ENCODE measurements around the gene NKD2.
A peak's percentile ranks its signal among the peaks of the same experiment; 100 is the strongest.
"Not testable (repeated sequence)": the region's sequence is repeated elsewhere in the genome, so short reads cannot be mapped to it uniquely, and the experiment has no call there.

The NKD2 gene, protein sequence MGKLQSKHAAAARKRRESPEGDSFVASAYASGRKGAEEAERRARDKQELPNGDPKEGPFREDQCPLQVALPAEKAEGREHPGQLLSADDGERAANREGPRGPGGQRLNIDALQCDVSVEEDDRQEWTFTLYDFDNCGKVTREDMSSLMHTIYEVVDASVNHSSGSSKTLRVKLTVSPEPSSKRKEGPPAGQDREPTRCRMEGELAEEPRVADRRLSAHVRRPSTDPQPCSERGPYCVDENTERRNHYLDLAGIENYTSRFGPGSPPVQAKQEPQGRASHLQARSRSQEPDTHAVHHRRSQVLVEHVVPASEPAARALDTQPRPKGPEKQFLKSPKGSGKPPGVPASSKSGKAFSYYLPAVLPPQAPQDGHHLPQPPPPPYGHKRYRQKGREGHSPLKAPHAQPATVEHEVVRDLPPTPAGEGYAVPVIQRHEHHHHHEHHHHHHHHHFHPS

DNA sequence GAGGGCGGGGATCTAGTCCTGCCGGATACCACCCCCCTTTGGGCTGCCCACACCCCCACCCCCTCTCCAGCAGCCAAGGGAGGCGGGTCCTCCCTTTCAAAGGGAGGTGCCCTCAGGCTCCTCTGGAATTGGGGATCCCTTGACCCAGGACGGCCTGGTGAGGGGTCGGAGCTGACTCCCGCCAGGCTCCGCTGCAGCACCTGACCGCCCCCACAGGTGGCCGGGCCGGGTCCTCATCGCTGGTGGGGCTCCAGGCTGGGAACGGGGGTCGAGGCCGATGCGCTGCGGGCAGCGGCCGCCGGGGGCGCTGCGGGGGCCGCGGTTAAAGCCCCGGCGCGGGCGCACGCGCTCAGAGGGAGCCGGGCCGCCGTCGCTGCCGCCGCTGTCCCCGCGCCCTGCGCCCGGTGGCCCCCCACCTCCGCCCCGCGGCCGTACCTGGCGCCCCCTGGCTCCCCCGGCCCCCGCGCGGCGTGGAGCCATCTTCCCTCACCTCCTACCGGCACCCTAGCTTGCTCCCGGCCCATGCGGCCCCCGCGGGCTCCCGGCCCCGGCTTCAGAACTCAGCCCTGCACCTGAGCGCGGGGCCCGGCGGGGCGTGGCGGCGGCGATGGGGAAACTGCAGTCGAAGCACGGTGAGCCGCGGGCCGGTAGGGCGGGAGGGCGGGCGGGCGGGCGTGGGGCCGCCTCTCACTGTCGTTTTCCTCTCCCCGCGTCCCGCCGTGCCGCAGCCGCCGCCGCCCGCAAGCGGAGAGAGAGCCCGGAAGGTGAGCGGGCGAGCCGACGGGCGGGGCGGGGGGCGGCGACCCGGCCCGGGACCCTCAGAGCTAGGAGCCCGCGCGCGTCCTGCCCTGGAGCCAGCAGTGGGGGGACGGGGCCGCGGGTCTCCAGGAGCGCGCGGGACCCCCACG, at the start of gene NKD2:
Gene NKD2, plus strand, starts transcription at position 352 of the 908 bp plus-strand sequence. Its CDS starts 256 bp downstream, at position 608.
- in situ Hi-C loops (cut with HindIII; ENCODE audit: low pct_ligation_motif_present, low pct_unique_long_range_greater_than_20kb, low sequenced_read_pairs): no loop called here
- DNase-seq: peak; percentile 23

DNA sequence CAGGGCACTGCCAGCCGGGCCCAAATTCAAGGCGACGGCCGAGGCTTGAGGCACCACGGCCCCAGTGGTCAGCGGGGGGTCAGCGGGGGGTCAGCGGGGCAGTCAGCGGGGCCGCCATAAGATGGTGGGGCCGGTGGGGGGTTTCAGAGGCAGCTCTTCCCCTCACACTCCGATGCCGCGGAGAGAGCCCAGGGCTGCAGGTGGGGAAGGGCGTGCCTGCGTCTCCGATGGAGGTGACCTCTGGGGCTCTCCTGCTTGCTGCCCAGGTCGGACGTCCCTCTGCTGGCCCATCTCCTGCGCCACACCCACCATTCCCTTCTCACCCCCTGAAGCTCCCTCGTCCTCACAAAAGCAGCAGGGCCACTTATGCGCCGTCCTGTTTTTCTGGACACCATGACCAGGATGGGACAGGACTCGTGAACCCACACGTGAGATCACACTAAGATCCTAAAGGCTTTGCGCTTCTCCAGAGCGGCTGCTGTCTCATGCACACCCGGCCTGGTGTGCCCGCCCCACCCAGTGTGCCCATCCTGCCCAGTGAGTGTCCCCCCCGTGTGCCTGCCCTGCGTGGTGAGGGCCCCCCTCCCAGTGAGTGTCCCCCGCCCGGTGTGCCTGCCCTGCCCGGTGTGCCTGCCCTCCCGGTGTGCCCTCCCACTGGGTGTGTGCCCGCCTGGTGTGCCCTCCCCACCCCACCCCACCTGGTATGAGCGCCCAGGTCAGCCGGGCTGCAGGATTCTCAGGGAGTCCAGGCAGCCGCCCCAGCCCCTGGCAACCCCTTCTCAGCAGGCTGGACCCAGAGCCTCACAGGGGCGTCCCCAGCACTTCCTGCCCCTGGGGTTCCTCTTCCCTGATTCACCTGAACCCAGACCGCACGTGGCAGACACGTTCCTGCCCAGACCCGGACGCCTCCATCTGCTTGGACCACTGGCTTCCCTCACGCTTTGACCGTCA, 48.7 kb upstream of the NKD2 start:
- in situ Hi-C loops (cut with HindIII; ENCODE audit: low pct_ligation_motif_present, low pct_unique_long_range_greater_than_20kb, low sequenced_read_pairs): no loop called here
- DNase-seq: no peak

DNA sequence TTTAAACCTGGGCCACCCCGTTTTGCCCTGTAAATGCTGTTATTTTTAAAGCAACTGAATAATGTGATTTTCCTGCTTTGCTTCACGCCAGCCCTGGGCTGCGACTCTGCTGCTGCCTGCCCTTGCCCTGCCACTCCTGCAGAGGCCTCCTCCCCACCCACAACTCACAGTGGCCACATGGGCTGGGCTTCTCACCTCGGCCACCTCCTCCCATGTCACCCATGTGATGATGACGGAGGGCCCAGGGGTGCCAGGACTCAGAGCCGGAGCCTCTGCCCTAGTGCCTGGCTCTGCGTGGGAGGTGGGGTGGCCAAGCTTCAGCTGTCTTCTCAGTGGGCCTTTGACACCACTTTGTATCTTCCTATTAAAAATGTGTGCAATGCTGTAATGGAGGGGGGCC, 48.1 kb upstream of the NKD2 start:
- no peak for DNase-seq
- in situ Hi-C loops (cut with HindIII; ENCODE audit: low pct_ligation_motif_present, low pct_unique_long_range_greater_than_20kb, low sequenced_read_pairs): no loop called here

DNA sequence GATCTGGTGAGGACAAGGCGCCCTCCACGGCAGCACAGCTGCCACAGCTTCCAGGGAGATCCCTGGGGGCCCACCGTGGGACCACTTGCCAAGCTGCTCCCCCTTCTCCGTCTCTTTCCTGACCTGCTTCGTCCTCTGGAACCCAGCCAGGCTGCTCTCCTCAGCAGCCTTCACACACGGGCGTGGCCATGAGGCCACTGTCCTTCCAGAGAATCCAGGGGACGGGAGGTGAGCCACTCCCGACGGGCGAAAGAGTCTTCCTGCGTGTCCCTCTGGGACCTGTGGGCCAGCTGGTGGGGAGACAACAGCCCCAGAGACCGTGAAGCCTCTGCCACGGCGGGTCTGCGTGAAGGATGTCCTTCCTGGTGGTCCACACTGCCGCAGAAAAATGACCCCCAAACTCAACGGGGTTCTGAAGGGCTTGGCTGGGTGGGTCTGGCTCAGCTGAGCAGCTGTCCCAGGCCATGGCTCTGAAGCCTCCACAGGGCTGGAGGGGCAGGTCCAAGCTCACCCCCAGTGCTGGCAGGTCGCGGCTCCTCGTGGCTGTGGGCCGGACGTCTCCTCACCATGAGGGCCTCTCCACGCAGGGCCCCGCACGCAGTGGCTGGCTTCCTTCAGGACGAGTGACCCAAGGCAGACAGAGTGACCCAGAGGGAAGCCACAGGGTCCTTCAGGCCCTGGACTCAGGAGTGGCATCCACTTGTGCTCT, 47.4 kb upstream of the NKD2 start:
- in situ Hi-C loops (cut with HindIII; ENCODE audit: low pct_ligation_motif_present, low pct_unique_long_range_greater_than_20kb, low sequenced_read_pairs): no loop called here
- no peak for DNase-seq

DNA sequence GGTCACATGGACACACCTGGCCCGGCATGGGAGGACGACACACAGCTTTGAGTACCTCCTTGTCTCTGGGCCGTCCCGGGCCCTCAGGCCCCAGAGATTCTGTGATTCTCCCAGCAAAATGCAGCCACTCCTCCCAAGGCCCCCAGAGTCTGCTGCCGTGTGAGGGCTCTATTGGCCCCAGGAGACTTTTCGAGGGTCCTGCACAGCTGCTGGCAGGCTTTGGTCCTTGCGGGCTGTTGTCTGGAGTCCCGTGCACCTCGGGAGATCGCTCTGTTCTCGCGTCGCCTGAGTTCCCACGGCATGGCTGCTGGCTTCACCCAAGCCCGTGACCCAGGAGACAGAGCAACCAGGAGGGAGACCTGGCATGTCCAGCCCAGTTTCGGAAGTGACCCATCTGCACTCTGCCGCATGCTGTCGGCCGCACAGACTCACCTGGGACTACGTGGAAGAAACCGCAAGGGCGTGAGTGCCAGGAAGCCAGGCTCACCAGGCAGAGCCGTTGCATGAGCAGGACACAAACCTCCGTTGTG, 46.8 kb upstream of the NKD2 start:
- in situ Hi-C loops (cut with HindIII; ENCODE audit: low pct_ligation_motif_present, low pct_unique_long_range_greater_than_20kb, low sequenced_read_pairs): no loop called here
- DNase-seq: no peak

DNA sequence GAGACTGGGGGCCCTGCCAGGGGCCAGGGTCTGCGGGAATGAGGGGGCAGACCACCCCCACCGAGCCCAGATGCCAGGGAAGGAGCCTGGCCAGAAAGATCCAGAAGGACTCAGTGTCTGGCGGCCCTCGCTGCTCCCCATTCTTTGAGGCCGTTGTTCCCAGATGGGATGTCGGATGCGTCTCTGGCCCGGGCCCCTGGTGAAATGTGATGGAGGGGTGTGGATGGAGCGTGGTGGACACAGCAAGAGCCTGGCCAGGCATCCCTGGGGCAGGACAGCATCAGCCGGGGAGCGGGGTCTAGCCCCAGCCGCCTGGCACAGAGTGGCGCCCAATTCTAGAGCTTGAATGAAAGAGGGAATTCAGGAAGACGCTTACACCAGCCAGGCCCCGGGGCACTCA, 46.2 kb upstream of the NKD2 start:
- DNase-seq: no peak
- in situ Hi-C loops (cut with HindIII; ENCODE audit: low pct_ligation_motif_present, low pct_unique_long_range_greater_than_20kb, low sequenced_read_pairs): no loop called here

DNA sequence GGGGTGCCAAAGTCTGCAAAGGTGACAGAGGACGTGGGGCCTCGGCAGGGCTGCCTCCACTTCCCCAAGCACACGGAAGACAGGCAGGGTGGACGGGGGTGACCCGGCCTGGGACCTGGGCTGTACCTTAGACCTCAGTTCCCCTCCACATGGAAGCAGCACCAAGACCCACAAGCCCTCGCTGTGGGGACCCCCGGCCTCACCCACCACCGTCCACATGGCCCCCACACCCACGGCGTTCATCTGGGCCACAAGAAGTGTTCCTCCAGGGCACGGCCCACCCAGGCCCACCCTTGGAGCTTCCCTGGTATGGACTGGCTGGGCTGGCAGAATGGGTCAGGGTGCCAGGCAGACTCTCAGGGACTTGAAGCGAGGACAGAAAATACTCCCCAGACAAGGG, 45.8 kb upstream of the NKD2 start:
- DNase-seq: no peak
- in situ Hi-C loops (cut with HindIII; ENCODE audit: low pct_ligation_motif_present, low pct_unique_long_range_greater_than_20kb, low sequenced_read_pairs): no loop called here

DNA sequence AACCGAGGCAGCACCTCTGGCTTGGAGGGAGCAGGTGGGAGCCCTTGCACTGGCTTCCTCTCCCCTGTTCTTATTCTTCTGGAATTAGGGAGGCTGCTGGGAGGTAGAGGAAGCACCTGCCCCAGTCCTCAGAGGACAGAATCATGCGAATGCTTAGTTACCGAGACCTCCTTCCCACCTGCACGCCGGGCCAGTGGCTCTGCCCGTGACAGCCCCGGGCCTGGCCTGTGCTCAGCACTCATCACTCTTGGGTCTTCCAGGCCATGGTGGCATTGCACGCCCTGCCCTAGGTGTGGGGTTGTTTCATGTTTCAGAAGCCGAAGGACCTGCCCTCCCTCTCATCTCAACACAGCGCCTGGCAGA, 45.3 kb upstream of the NKD2 start:
- in situ Hi-C loops (cut with HindIII; ENCODE audit: low pct_ligation_motif_present, low pct_unique_long_range_greater_than_20kb, low sequenced_read_pairs): no loop called here
- no peak for DNase-seq

DNA sequence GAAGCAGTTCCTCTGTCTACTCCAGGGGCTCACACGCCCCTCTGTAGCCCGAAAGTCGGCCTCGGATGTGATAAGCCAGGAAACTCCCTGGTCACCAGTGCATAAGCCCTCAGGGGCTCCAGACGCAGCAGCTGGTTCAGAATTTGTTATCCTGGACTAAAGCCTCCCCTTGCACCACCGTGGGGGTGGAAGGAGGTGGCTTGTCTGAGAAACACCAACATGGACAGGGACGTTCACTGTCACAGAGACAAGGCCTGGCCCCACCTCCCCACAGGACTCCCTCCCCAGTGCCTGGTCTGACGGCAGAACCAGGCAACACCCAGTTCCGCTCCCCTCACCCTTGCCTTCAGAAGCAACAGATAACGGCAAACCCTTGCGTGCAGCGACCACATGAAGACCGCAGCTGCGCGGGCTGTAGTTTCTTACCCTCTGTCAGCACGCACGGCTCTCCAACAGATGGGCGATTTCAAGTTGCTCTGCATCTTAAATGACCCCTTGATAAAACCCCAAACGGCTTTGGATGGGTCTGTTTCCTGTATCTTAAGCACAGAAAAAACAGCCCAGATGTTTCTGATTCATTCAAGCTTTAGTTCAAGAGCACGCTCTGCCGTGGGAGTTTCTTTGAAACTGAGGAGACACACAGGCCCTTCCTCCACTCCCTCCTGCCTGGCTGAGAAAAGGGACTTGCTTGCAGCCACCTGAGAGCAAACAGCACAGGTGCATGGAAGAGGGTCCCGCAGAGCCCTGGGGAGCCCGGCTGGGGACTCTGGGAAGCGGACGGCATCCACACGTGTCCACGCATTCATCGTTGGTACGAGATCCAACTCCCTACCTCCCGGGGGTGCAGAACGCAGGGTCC, 44.7 kb upstream of the NKD2 start:
- in situ Hi-C loops (cut with HindIII; ENCODE audit: low pct_ligation_motif_present, low pct_unique_long_range_greater_than_20kb, low sequenced_read_pairs): no loop called here
- no peak for DNase-seq

DNA sequence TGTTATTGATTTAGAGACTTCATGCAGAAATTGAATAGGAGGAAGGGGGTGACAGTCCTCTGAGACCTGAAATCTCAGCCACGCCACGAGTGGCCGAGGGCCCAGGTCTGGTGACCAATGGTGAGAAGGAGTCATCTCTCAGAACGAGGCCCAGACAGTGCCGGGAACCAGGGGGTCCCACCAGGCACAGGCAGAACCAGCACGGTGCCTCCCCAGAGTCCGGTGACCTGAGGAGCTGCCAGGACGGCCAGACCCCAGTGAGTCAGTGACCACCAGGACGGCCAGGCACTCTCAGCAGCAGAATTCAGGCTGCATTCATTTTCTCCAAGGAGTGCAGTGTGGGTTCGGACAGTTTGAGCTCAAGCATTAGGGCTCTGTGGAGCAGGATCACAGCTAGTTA, 43.8 kb upstream of the NKD2 start:
- DNase-seq: no peak
- in situ Hi-C loops (cut with HindIII; ENCODE audit: low pct_ligation_motif_present, low pct_unique_long_range_greater_than_20kb, low sequenced_read_pairs): no loop called here

DNA sequence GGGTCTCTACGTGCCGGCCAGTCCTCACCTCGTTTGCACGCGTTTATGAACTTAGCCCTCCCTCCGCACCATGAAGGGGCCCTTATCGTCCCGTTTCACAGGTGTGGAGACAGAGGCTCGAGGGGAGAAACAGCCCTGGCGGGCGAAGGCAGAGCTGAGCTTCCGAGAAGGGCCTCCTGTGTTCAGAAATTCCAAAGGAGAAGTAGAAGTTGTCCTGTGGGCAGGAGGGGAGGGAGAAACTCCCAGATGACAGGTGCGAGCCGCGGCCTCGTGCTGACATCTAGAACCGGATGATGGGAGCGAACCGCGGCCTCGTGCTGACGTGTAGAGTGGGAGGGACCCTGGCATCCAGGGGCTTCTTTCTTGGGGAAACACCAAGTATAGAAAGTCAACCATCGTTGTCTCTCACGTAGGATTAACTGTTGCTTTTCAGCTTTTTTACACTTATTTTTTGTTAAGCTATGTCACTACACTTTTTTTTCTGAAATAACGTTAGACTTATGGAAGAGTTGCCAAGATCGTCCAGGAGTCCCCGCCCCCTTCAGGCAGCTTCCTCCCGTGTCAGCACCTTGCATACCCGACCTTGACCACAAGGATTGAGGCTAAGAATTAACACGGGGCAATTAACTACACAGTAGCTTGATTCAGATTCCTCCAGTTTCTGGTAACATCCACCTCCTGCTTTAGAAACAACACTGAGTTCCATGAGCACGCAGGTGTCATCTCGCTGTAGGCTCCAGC, 42.8 kb upstream of the NKD2 start:
- DNase-seq: no peak

DNA sequence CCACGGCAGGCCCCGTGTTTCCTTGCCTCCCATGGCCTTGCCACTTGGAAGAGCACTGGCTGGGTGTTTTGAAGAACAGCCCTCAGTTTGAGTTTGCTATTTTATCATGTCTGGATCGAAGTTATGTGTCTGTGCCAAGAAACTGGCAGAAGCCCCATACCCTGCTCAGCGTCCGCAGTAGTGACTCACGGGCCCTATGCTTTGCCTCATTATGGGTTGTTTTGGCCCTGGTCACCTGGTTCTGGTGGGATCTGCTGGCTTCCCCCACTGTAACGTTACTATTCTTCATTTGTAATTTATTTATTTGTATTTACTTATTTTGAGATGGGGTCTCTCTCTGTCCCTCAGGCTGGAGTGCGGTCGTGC, 42.3 kb upstream of the NKD2 start:
- in situ Hi-C loops (cut with HindIII; ENCODE audit: low pct_ligation_motif_present, low pct_unique_long_range_greater_than_20kb, low sequenced_read_pairs): no loop called here
- DNase-seq: no peak

More for the DNA sequence above, 42.8 kb upstream of the NKD2 start:
- in situ Hi-C loops (cut with HindIII; ENCODE audit: low pct_ligation_motif_present, low pct_unique_long_range_greater_than_20kb, low sequenced_read_pairs): no loop called here

DNA sequence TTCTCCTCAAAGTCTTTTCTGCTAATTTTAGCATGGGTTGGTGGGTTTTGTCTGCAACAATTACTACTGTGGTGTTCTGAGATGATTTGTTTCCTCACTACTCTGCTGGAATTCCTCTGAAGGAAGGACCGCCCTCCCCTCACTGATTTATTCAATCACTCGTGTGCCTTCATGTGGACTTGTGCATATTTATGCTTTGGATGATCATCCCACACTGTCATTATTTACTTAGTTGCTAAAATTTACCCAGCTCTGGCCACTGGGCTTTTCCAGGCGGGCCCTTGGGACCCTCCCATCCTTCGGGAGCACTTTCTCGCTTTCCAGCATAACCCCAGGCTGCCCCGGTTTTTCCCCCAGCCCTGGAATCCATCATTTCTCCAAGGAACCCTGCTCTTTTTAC, 41.7 kb upstream of the NKD2 start:
- in situ Hi-C loops (cut with HindIII; ENCODE audit: low pct_ligation_motif_present, low pct_unique_long_range_greater_than_20kb, low sequenced_read_pairs): no loop called here

DNA sequence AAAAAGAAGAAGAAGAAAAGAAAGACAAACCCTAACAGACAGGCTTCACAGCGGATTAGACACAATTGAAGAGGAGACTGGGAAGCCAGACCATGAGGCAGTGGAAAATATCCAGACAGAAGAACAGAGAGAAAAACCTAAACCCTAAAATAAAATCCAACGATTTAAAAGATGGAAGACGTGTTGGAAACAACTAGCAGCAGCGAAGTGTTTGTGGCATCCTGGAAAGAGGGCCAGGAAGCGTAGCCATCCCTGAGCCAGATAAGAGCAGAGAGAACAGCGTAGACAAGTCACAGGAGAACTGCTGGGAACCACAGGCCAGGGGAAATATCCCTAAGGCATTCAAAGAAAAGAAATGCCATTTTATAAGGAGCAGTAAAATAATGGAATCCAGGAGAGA, 39.7 kb upstream of the NKD2 start:
- no peak for DNase-seq
- in situ Hi-C loops (cut with HindIII; ENCODE audit: low pct_ligation_motif_present, low pct_unique_long_range_greater_than_20kb, low sequenced_read_pairs): no loop called here

More for the DNA sequence above, 41.7 kb upstream of the NKD2 start:
- no peak for DNase-seq

DNA sequence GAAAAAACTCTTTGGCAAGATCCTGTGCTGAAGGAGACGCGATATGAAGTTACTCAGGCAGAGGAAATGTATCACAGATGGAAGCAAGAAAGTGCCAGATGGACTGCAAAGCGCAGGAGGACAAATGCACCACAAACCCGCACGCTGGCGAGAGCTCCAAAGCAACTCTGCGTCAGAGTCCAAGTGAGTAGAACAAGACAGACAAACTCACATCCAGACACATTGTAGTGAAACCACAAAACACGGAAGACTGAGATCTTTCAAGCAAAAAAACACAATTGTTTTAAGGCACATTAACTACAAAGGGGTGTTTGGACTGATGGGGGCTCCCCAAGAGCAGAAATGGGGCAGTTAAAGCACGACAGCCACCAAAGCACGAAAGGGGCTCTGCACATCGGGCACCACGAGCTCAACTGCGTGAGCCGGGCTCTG, 39.2 kb upstream of the NKD2 start:
- in situ Hi-C loops (cut with HindIII; ENCODE audit: low pct_ligation_motif_present, low pct_unique_long_range_greater_than_20kb, low sequenced_read_pairs): no loop called here
- no peak for DNase-seq

DNA sequence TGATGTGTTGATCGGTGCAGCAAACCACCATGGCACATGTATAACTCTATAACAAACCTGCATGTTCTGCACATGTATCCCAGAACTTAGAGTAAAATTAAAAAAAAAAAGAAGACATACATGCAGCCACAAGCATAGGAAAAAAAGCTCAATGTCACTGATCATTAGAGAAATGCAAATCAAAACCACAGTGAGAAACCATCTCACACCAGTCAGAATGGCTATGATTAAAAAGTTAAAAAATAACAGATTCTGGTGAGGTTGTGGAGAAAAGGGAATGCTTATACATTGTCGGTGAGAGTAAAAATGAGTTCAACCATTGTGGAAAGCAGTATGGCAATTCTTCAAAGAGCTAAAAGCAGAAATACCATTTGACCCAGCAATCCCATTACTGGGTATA, 36.0 kb upstream of the NKD2 start:
- in situ Hi-C loops (cut with HindIII; ENCODE audit: low pct_ligation_motif_present, low pct_unique_long_range_greater_than_20kb, low sequenced_read_pairs); DNase-seq: not testable (repeated sequence)
